ENCODE results near the gene YEATS2.

Gene YEATS2

DNA sequence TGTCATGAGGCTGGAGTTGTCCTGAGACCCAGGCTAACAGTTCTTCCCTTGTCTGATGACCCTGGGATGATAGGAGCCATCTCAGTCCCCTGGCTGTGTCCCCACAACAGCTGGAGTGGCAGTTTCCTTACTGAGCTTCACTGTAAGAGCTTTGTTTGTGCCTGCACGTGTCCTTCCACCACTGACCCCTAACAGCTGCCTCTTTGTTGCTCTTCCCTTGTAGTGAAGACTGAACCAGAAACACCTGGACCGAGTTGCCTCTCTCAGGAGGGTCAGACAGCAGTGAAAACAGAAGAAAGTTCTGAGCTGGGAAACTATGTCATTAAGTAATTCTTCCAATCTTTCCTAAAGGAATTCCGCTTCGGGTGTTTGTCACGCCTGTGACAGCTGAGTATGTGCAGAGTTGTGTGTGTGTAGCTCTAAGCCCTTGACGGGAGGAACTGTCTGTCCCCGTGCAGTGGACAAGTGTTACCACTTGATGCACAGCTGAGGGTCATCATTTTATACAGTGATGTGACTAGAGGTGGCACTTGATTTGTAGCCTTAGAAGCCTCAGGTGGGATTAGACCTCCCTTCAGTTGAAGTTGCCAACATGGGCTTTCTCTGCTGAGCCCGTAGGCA lies 102.8 kb downstream of the YEATS2 start:
- H3K4me3 ChIP-seq, result no peak overlapping the region
- no peak overlapping the region for H3K27ac ChIP-seq
- TF ChIP-seq CTCF (IDR thresholded peaks at IDR 0.05), result no peak
- no peak for DNase-seq (ENCODE audit: low spot score)

DNA sequence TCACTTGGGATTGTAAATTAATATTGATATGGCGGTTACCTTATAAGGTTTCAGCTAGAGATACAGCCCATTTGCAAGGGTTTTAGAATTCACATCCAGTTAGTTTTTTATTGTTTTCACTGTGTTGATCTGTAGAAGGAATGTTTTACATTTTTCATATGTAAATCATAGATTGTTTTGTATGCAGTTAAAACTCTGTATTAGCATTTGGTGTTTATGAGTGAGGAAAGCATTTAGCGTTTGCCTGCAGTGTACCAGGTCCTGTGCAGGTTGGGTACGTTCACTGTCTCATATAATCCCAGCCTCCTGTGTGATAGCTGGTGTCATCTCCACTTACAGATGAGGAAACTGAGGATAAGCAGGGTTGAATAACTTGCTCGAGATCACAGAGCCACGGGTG lies 104.0 kb downstream of the YEATS2 start:
- no peak for DNase-seq (ENCODE audit: low spot score)
- Histone ChIP-seq H3K27ac (no peak overlapping the region), H3K4me3 (no peak overlapping the region)
- no peak for TF ChIP-seq CTCF (IDR thresholded peaks at IDR 0.05)

GRCh38 chr3:183802989-183803388 lies 105.4 kb downstream of the YEATS2 start:
- no peak for DNase-seq (ENCODE audit: low spot score)
- no peak for TF ChIP-seq CTCF (IDR thresholded peaks at IDR 0.05)
- no peak overlapping the region for H3K27ac ChIP-seq
- H3K4me3 ChIP-seq, result no peak overlapping the region

GRCh38 chr3:183807209-183807728 lies 109.7 kb downstream of the YEATS2 start:
- Histone ChIP-seq H3K27ac (no peak overlapping the region), H3K4me3 (no peak overlapping the region)
- no peak for DNase-seq (ENCODE audit: low spot score)
- TF ChIP-seq CTCF (IDR thresholded peaks at IDR 0.05), result no peak

DNA sequence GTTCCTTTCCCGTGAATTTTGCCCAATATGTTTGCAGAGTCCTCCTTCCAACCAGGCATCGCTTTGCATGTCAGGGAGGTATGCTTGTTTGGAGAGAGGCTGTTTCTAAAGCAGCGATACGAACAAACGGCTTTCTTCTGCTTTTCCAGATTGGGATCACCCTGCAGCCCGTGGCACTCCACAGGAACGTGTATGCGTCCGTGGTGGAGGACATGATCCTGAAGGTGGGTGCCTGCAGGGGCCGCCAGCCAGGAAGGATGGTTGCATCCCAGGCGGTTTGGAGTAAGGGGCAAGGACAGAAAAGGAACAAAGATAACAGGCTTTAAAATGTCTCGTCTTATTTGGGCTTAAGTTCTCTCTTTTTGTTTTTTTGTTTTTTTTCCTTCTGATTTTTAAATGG lies 110.3 kb downstream of the YEATS2 start:
- no peak for DNase-seq (ENCODE audit: low spot score)
- TF ChIP-seq CTCF (IDR thresholded peaks at IDR 0.05), result no peak
- no peak overlapping the region for H3K27ac ChIP-seq
- H3K4me3 ChIP-seq, result no peak overlapping the region

DNA sequence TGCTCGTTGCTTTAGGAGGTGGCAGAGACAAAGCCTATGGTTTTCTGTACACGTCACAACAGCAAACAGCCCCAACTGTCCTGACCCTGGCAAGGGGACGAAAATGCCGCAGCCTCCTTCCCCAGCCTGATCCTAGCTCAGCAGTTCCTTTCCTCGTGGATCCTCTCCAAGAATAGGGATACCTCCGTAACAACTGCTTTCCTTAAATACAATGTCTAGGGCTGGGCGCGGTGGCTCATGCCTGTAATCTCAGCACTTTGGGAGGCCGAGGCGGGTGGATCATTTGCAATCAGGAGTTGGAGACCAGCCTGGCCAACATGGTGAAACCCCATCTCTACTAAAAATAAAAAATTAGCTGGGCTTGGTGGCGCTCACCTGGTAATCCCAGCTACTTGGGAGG lies 110.8 kb downstream of the YEATS2 start:
- no peak for DNase-seq (ENCODE audit: low spot score)
- no peak for TF ChIP-seq CTCF (IDR thresholded peaks at IDR 0.05)
- H3K4me3 ChIP-seq, result no peak overlapping the region
- no peak overlapping the region for H3K27ac ChIP-seq

DNA sequence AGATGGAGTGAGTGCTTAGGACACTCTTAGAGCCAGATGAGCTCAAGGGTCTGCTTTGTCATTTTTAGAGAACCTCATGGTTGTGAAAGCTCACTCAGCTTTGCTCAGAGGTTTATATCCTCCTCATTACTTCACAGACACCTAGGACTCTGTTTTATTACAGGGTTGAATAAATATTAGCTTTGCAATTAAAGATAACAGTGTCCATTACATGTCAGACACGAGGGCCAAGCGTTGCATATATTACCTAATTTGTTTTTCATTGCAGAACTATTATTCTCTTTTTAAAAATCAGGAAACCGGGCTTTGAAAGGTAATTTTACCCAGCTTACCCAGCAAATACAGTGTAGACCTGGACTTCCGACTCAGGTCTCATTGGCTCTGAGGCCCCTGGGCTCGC lies 111.7 kb downstream of the YEATS2 start:
- no peak for DNase-seq (ENCODE audit: low spot score)
- Histone ChIP-seq H3K27ac (no peak overlapping the region), H3K4me3 (no peak overlapping the region)
- TF ChIP-seq CTCF (IDR thresholded peaks at IDR 0.05), result no peak
